Neural crest cell (in vitro differentiated cells): Measurements from ENCODE around the gene SLC19A1. TPM values are rescaled to one million over a fixed set of nuclear protein-coding genes. Genes with fewer than 3 reads are reported as not detected.

Source experiments
- DNase-seq: peaks from one replicate; pipeline ENCODE4 v3.0.0; 2021; ENCODE audit warnings: low read depth, mixed read lengths, low spot score
- H3K27ac Mint-ChIP-seq: one replicate; pipeline ENCODE4 v1.8.0; 2021; ENCODE audit warnings: mild to moderate bottlenecking, mixed read lengths; ENCODE audit not compliant: unreplicated experiment
- H3K27me3 Mint-ChIP-seq: 2 replicates; pipeline ENCODE4 v1.8.0; 2021; ENCODE audit warnings: low read depth, mild to moderate bottlenecking, mixed read lengths
- H3K36me3 Mint-ChIP-seq: 2 replicates; pipeline ENCODE4 v1.8.0; 2021; ENCODE audit warnings: low read depth, mild to moderate bottlenecking, mixed read lengths
- H3K4me1 Mint-ChIP-seq: 2 replicates; pipeline ENCODE4 v1.8.0; 2021; ENCODE audit warnings: mixed read lengths
- H3K4me3 Mint-ChIP-seq: one replicate; pipeline ENCODE4 v1.8.0; 2021; ENCODE audit warnings: mild to moderate bottlenecking, mixed read lengths
- H3K9me3 Mint-ChIP-seq: 2 replicates; pipeline ENCODE4 v1.8.0; 2021; ENCODE audit warnings: mixed read lengths
- total RNA-seq: library from RNA; stranded (reverse); gene quantifications from 2 replicates; pipeline ENCODE4 v1.2.1, GENCODE V29; 2021
- TF ChIP-seq, protein P1 (sequence below): fragments of 200-600 bp; sonication (generic); conservative IDR thresholded peaks from 2 replicates; pipeline ENCODE4 v1.5.0; 2021; ENCODE audit warnings: antibody characterized with exemption, mild to moderate bottlenecking

Gene SLC19A1
- total RNA-seq, 1 donor from 2014 or later = 35.1 TPM

GRCh38 chr21:45555251-45555556, 13.0 kb upstream of the SLC19A1 start:
- Mint-ChIP-seq H3K27ac (no peak overlapping the region), H3K4me1 (peaks cover 20% of the 10 kb centered on the region), H3K27me3 (no peaks in the 10 kb centered on the region), H3K9me3 (no peaks in the 10 kb centered on the region), H3K4me3 (no peak overlapping the region), H3K36me3 (no peaks in the 10 kb centered on the region)
- DNase-seq = no peak
- TF ChIP-seq, protein P1, sequence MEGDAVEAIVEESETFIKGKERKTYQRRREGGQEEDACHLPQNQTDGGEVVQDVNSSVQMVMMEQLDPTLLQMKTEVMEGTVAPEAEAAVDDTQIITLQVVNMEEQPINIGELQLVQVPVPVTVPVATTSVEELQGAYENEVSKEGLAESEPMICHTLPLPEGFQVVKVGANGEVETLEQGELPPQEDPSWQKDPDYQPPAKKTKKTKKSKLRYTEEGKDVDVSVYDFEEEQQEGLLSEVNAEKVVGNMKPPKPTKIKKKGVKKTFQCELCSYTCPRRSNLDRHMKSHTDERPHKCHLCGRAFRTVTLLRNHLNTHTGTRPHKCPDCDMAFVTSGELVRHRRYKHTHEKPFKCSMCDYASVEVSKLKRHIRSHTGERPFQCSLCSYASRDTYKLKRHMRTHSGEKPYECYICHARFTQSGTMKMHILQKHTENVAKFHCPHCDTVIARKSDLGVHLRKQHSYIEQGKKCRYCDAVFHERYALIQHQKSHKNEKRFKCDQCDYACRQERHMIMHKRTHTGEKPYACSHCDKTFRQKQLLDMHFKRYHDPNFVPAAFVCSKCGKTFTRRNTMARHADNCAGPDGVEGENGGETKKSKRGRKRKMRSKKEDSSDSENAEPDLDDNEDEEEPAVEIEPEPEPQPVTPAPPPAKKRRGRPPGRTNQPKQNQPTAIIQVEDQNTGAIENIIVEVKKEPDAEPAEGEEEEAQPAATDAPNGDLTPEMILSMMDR = no peak

- DNase-seq = peak; percentile 88
- H3K27ac Mint-ChIP-seq = peak overlapping the region; percentile 0
- TF ChIP-seq, protein P1 = peak; percentile 84
- H3K4me1 Mint-ChIP-seq = peaks cover 20% of the 10 kb centered on the region
- H3K36me3 Mint-ChIP-seq = no peaks in the 10 kb centered on the region
- H3K27me3 Mint-ChIP-seq = no peaks in the 10 kb centered on the region
- H3K9me3 Mint-ChIP-seq = no peaks in the 10 kb centered on the region
- H3K4me3 Mint-ChIP-seq = peak overlapping the region; percentile 71
Measured at GRCh38 chr21:45554477-45555175, 12.4 kb upstream of the SLC19A1 start.

DNA sequence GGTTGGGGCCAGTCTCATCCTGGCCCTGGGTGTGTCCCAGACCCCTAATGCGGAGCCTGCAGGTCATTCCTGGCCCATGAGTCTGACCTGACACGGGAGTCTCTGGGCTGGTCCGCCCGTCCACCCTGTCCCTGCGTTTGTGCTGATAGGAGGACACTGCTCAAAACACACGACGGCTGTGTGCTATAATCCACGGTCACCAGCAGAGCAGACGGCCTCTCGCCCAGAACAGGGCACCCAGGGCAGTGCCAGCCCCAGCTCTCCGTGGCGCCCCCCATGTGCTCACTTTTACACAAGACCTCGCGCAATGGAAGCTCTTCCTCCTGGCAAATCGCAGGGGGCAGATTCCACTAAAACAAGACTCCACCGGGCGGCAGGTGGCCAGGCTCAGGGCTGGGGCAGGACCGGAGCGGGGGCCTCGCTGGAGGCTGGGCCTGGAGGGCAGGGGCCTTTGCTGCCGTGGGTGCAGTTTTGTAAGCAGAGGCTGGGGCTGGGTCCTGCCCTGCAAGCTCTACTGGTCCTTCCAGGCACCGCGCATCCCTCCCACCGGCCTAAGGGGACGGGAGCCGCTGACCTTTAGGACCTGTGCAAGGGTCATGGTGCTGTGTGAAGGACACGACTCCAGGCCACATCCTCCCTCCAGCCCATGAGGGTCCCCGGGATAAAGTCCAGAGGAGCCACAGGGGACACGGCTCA, 10.6 kb upstream of the SLC19A1 start:
- no peak for DNase-seq

DNA sequence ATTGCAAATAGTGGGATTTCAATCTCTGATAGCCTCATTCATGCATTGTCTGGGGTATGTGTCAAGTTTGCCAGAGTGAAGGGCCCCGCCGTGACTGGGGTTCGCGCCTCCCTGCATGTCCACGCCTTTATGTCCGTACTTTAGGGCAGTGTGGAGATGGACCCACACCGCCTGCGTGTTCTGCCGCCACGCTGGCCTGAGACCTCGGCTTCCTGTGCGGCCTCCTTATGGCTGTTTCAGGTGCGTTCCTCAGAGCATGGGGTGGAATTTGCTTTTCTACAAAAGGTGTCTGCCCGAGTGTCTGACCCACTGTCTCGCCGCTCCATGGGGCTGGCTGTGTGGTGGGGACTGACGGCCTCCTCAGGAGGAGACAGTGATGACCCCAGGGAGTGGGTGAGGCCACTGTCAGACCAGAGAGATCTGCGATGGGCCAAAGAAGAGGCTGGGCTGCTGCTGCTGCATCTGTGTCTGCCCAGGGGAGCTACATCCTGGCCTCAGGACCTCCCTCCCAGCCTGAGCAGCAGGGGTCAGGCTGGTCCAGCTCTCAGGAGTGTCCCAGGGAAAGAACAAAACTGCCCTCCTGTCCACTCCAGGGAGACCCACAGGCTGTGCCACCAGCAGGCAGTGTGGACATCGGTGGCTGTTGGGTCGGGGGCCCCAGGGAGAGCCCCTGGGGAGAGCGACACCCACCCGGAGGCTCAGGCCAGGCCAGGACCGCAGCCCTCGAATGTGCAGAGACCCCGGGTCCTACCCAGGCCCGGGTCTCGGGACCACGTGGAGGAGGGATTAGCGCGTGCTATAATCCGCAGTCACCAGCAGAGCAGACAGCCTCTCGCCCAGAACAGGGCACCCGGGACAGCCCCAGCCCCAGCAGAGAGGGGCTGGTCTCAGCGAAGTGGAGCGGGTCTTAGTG, 9.8 kb upstream of the SLC19A1 start:
- peaks cover 5% of the 10 kb centered on the region for H3K27me3 Mint-ChIP-seq
- TF ChIP-seq, protein P1 = no peak
- H3K27ac Mint-ChIP-seq = no peak overlapping the region
- no peak overlapping the region for H3K4me3 Mint-ChIP-seq
- no peaks in the 10 kb centered on the region for H3K9me3 Mint-ChIP-seq
- H3K36me3 Mint-ChIP-seq = no peaks in the 10 kb centered on the region
- H3K4me1 Mint-ChIP-seq = peaks cover 20% of the 10 kb centered on the region
- DNase-seq = no peak

More for the DNA sequence above, 10.6 kb upstream of the SLC19A1 start:
- peaks cover 3% of the 10 kb centered on the region for H3K27me3 Mint-ChIP-seq
- H3K9me3 Mint-ChIP-seq = no peaks in the 10 kb centered on the region
- no peak overlapping the region for H3K4me3 Mint-ChIP-seq
- H3K27ac Mint-ChIP-seq = no peak overlapping the region
- H3K36me3 Mint-ChIP-seq = no peaks in the 10 kb centered on the region
- TF ChIP-seq, protein P1 = no peak
- H3K4me1 Mint-ChIP-seq = peaks cover 20% of the 10 kb centered on the region

DNA sequence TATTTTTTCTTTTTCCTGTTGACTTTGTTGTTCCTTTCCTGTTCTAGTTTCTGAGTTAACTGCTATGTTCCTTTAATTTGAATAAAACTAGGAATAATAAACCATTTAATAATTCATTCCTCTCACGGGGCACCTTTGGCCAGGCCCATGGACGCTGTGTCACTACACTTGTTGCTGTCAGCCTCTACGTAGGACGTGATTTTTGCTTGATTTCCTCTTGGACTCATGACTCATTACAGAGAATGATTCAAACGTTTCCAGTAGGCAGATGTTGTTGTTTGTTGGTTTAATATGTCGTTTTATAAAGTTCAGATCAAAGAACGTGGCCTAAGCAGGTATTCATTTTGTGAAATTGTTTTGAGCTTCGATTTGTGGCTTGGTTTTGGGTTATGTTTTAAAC, 9.1 kb upstream of the SLC19A1 start:
- DNase-seq = no peak
- peaks cover 5% of the 10 kb centered on the region for H3K27me3 Mint-ChIP-seq
- H3K4me3 Mint-ChIP-seq = peak overlapping the region; percentile 16
- peaks cover 20% of the 10 kb centered on the region for H3K4me1 Mint-ChIP-seq
- no peaks in the 10 kb centered on the region for H3K36me3 Mint-ChIP-seq
- H3K27ac Mint-ChIP-seq = no peak overlapping the region
- TF ChIP-seq, protein P1 = no peak
- H3K9me3 Mint-ChIP-seq = no peaks in the 10 kb centered on the region
